Femur (tissue), 1 donor: ENCODE data around the gene DOCK4.

ENCODE experiments used
- DNase-seq: peaks from one replicate; pipeline ENCODE4 v3.0.0-alpha.2; 2017

Gene DOCK4

GRCh38 chr7:112073530-112073929, 132.7 kb downstream of the DOCK4 start:
- DNase-seq, result no peak

GRCh38 chr7:112072541-112073245, 133.5 kb downstream of the DOCK4 start:
- DNase-seq, result no peak

GRCh38 chr7:112071856-112072255, 134.3 kb downstream of the DOCK4 start:
- DNase-seq, result no peak

GRCh38 chr7:112070674-112071256, 135.4 kb downstream of the DOCK4 start:
- no peak for DNase-seq

GRCh38 chr7:112069879-112070321, 136.3 kb downstream of the DOCK4 start:
- no peak for DNase-seq

- DNase-seq, result no peak
Observed at GRCh38 chr7:112068967-112069366, 137.2 kb downstream of the DOCK4 start.

GRCh38 chr7:112067632-112068540, 138.3 kb downstream of the DOCK4 start:
- DNase-seq, result no peak

- DNase-seq, result no peak
Observed at GRCh38 chr7:112067200-112067599, 139.0 kb downstream of the DOCK4 start.

- no peak for DNase-seq
Observed at GRCh38 chr7:112065758-112066157, 140.4 kb downstream of the DOCK4 start.

GRCh38 chr7:112064627-112065385, 141.4 kb downstream of the DOCK4 start:
- DNase-seq, result no peak

GRCh38 chr7:112063974-112064373, 142.2 kb downstream of the DOCK4 start:
- no peak for DNase-seq

- no peak for DNase-seq
Observed at GRCh38 chr7:112061051-112061450, 145.1 kb downstream of the DOCK4 start.

GRCh38 chr7:112060625-112061024, 145.6 kb downstream of the DOCK4 start:
- DNase-seq, result no peak

- DNase-seq, result no peak
Observed at GRCh38 chr7:112059675-112060074, 146.5 kb downstream of the DOCK4 start.

- no peak for DNase-seq
Observed at GRCh38 chr7:112058686-112059085, 147.5 kb downstream of the DOCK4 start.

- no peak for DNase-seq
Observed at GRCh38 chr7:112056409-112056808, 149.8 kb downstream of the DOCK4 start.

GRCh38 chr7:112053737-112054069, 152.5 kb downstream of the DOCK4 start:
- no peak for DNase-seq

GRCh38 chr7:112052993-112053736, 153.0 kb downstream of the DOCK4 start:
- no peak for DNase-seq

GRCh38 chr7:112052498-112052897, 153.7 kb downstream of the DOCK4 start:
- DNase-seq, result no peak

- no peak for DNase-seq
Observed at GRCh38 chr7:112050250-112050881, 155.8 kb downstream of the DOCK4 start.

- DNase-seq, result no peak
Observed at GRCh38 chr7:112049555-112050249, 156.5 kb downstream of the DOCK4 start.
